Liver (tissue), 9 donors: ENCODE measurements around the gene TPRA1. TPM values are rescaled to one million over a fixed set of nuclear protein-coding genes. Genes with fewer than 3 reads are reported as not detected.
"Not testable (repeated sequence)": the region's sequence is repeated elsewhere in the genome, so short reads cannot be mapped to it uniquely, and the experiment has no call there.

Experiments
- DNase-seq: peaks from one replicate; pipeline ENCODE4 v3.0.0-alpha.2; 2017; ENCODE audit warnings: low spot score
- H3K27ac ChIP-seq, 2 donors: one replicate each; pipeline ENCODE4 v1.7.0; 2013; ENCODE audit warnings: inconsistent platforms in 2 of 2, low read length in 2 of 2, control low read depth in 1 of 2, low read depth in 1 of 2, mild to moderate bottlenecking in 1 of 2
- H3K27me3 ChIP-seq, 4 donors: one replicate each; pipeline versions ENCODE4 v1.6.1 to v1.7.0; 2013; ENCODE audit warnings: low read length in 3 of 4, inconsistent platforms in 1 of 4, mild to moderate bottlenecking in 1 of 4, moderate library complexity in 1 of 4; ENCODE audit not compliant: control insufficient read depth in 4 of 4, insufficient read depth in 4 of 4
- H3K36me3 ChIP-seq, 4 donors: one replicate each; pipeline versions ENCODE4 v1.6.1 to v1.7.0; 2013; ENCODE audit warnings: low read length in 3 of 4, mild to moderate bottlenecking in 3 of 4, low read depth in 1 of 4, moderate library complexity in 1 of 4; ENCODE audit not compliant: control insufficient read depth in 4 of 4, insufficient read depth in 3 of 4
- H3K4me1 ChIP-seq, 4 donors: one replicate each; pipeline versions ENCODE4 v1.6.1 to v1.7.0; 2013; ENCODE audit warnings: low read length in 3 of 4, mild to moderate bottlenecking in 3 of 4, moderate library complexity in 1 of 4; ENCODE audit not compliant: control insufficient read depth in 4 of 4, insufficient read depth in 4 of 4
- H3K4me3 ChIP-seq, 3 donors: one replicate each; pipeline versions ENCODE4 v1.6.1 to v1.7.0; 2013; ENCODE audit warnings: low read length in 3 of 3, control low read depth in 1 of 3, low read depth in 1 of 3, mild to moderate bottlenecking in 1 of 3
- H3K9ac ChIP-seq, 2 donors: one replicate each; pipeline ENCODE4 v1.7.0; 2013; ENCODE audit warnings: low read length in 2 of 2, mild to moderate bottlenecking in 2 of 2, moderate library complexity in 2 of 2, control low read depth in 1 of 2, low read depth in 1 of 2
- H3K9me3 ChIP-seq, 4 donors: one replicate each; pipeline versions ENCODE4 v1.6.1 to v1.7.0; 2013; ENCODE audit warnings: low read length in 3 of 4; ENCODE audit not compliant: control insufficient read depth in 4 of 4
- EGR1 ChIP-seq, 2 donors: IDR thresholded peaks; 2 replicates each; pipeline ENCODE4 v1.6.1; 2016 to 2018; ENCODE audit warnings: antibody characterized with exemption in 2 of 2, low read depth in 2 of 2
- FOXA1 ChIP-seq: IDR thresholded peaks from 2 replicates; pipeline ENCODE4 v1.6.1; 2016; ENCODE audit warnings: antibody characterized with exemption
- FOXA2 ChIP-seq: IDR thresholded peaks from 2 replicates; pipeline ENCODE4 v1.6.1; 2016; ENCODE audit warnings: antibody characterized with exemption
- HNF4A ChIP-seq, 2 donors: conservative IDR thresholded peaks; 2 replicates each; pipeline ENCODE4 v1.6.1; 2016; ENCODE audit warnings: antibody characterized with exemption in 2 of 2, mild to moderate bottlenecking in 2 of 2
- HNF4G ChIP-seq: IDR thresholded peaks from 2 replicates; pipeline ENCODE4 v1.6.1; 2016; ENCODE audit warnings: antibody characterized with exemption
- JUND ChIP-seq, 2 donors: IDR thresholded peaks; 2 replicates each; pipeline ENCODE4 v1.6.1; 2016; ENCODE audit warnings: antibody characterized with exemption in 2 of 2
- MAX ChIP-seq: IDR thresholded peaks from 2 replicates; pipeline ENCODE4 v1.6.1; 2016; ENCODE audit warnings: antibody characterized with exemption
- NR2F2 ChIP-seq: IDR thresholded peaks from 2 replicates; pipeline ENCODE4 v1.6.1; 2016; ENCODE audit warnings: antibody characterized with exemption
- RAD21 ChIP-seq, 2 donors: IDR thresholded peaks; 2 replicates each; pipeline ENCODE4 v1.6.1; 2016; ENCODE audit warnings: antibody characterized with exemption in 2 of 2, mild to moderate bottlenecking in 2 of 2
- RXRA ChIP-seq, 2 donors: IDR thresholded peaks; 2 replicates each; pipeline ENCODE4 v1.6.1; 2017 to 2018; ENCODE audit warnings: antibody characterized with exemption in 2 of 2, mild to moderate bottlenecking in 1 of 2
- SP1 ChIP-seq: IDR thresholded peaks from 2 replicates; pipeline ENCODE4 v1.6.1; 2018; ENCODE audit warnings: antibody characterized with exemption, mild to moderate bottlenecking
- TAF1 ChIP-seq: conservative IDR thresholded peaks from 2 replicates; pipeline ENCODE4 v1.6.1; 2016; ENCODE audit warnings: antibody characterized with exemption, mild to moderate bottlenecking
- YY1 ChIP-seq: IDR thresholded peaks from 2 replicates; pipeline ENCODE4 v1.6.1; 2016; ENCODE audit warnings: antibody characterized with exemption, mild to moderate bottlenecking
- ZBTB33 ChIP-seq: IDR thresholded peaks from 2 replicates; pipeline ENCODE4 v1.6.1; 2016; ENCODE audit warnings: antibody characterized with exemption
- WGBS: extraction: QIAGEN DNeasy Blood & Tissue Kit; methylation state at CpG from one replicate; pipeline ENCODE4 v1.1.7; 2013; 5-methylcytosine and 5-hydroxymethylcytosine counted together
- polyA plus RNA-seq, 2 donors: library from polyadenylated mRNA; stranded (reverse) in 1 of 2; unstranded in 1 of 2; fragments of 200-250 nt in 1 of 2; fragments of >200 nt in 1 of 2; fragmentation: Nextera tagmentation in 1 of 2; extraction: Ambion mirVana in 1 of 2; gene quantifications; one replicate each; pipeline versions ENCODE4 v1.2.1 to v1.2.3, GENCODE V29; 2013 to 2015
- total RNA-seq, 2 donors: library from RNA; depleted of rRNA; stranded (reverse); fragments of >200 nt; gene quantifications; one replicate each; pipeline ENCODE4 v1.2.3, GENCODE V29; 2014
- TF ChIP-seq, protein P1 (sequence below): IDR thresholded peaks from 2 replicates; pipeline ENCODE4 v1.6.1; 2016; ENCODE audit warnings: antibody characterized with exemption
- TF ChIP-seq, protein P2 (sequence below): fragments of 150-350 bp; IDR thresholded peaks from 2 replicates; pipeline ENCODE4 v1.5.1; 2017; ENCODE audit warnings: improper control_type of control experiment, low read depth, low read length; ENCODE audit not compliant: missing input control
- TF ChIP-seq, protein P3 (sequence below): IDR thresholded peaks from 2 replicates; pipeline ENCODE4 v1.6.1; 2016; ENCODE audit warnings: antibody characterized with exemption, mild to moderate bottlenecking
- donor health status: healthy.
- donor health status: healthy.
- donor health status: healthy.
- donor health status: healthy.
- donor health status: healthy.

Gene TPRA1
- total and polyA plus RNA-seq, 4 donors = 17.3 to 27.1 (median 21.3) TPM

DNA sequence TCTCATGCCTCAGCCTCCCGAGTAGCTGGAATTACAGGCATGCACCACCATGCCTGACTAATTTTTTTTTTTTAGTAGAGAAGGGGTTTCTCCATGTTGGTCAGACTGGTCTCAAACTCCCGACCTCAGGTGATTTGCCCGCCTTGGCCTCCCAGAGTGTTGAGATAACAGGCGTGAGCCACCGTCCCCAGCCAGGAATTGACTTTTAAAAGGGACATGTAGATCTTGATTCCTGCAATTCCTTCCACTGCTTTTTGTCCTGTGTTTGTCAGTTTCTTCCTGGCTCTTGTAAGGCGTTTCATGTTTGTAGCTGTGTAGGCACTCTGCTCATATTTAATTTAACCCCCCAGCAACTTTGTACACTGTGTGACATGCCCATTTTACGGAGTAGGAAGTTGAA is 15.0 kb upstream of the TPRA1 start:
- H3K9me3 ChIP-seq, H3K27me3 ChIP-seq, H3K36me3 ChIP-seq, H3K4me1 ChIP-seq, H3K4me3 ChIP-seq, H3K27ac ChIP-seq, DNase-seq, H3K9ac ChIP-seq: not testable (repeated sequence)
- 96% methylated on average over 7 of the region's 7 CpGs for WGBS

DNA sequence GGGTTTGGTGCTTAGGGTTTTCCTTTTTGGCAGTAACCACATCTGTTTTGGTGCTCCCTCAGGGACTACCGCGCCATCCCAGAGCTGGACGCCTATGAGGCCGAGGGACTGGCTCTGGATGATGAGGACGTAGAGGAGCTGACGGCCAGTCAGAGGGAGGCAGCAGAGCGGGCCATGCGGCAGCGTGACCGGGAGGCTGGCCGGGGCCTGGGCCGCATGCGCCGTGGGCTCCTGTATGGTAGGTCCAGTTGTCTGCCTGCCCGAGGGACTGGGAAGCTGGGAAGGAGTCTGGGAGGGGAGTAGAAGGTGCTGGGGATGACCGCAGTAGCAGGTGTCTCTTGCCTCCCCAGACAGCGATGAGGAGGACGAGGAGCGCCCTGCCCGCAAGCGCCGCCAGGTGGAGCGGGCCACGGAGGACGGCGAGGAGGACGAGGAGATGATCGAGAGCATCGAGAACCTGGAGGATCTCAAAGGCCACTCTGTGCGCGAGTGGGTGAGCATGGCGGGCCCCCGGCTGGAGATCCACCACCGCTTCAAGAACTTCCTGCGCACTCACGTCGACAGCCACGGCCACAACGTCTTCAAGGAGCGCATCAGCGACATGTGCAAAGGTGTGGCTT is 14.1 kb upstream of the TPRA1 start:
- Histone ChIP-seq H3K36me3 (peaks cover 0 to 4% (median 1%) of the 10 kb centered on the region in 4 donors), H3K9ac (no peak overlapping the region), H3K27ac (no peak overlapping the region), H3K9me3 (no peaks in the 10 kb centered on the region), H3K4me1 (no peaks in the 10 kb centered on the region), H3K27me3 (no peaks in the 10 kb centered on the region), H3K4me3 (no peak overlapping the region)
- WGBS = 95% methylated on average over 41 of the region's 41 CpGs
- no peak for TF ChIP-seq MAX
- TF ChIP-seq HNF4A (conservative IDR thresholded peaks at IDR 0.05) = no peak
- TF ChIP-seq, protein P1, sequence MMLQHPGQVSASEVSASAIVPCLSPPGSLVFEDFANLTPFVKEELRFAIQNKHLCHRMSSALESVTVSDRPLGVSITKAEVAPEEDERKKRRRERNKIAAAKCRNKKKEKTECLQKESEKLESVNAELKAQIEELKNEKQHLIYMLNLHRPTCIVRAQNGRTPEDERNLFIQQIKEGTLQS = no peak
- no peak for TF ChIP-seq EGR1 (IDR thresholded peaks at IDR 0.05; ENCODE audit: low read depth in 2 of 2)
- no peak for TF ChIP-seq TAF1
- no peak for TF ChIP-seq HNF4G
- TF ChIP-seq FOXA2 = no peak
- no peak for TF ChIP-seq FOXA1
- no peak for TF ChIP-seq SP1
- no peak for TF ChIP-seq ZBTB33
- no peak for TF ChIP-seq RAD21 (IDR thresholded peaks at IDR 0.05)
- no peak for DNase-seq

- Histone ChIP-seq H3K36me3 (peaks cover 0 to 4% (median 1%) of the 10 kb centered on the region in 4 donors), H3K4me1 (peaks cover 0 to under 1% (median under 1%) of the 10 kb centered on the region in 4 donors), H3K9ac (no peak overlapping the region), H3K9me3 (no peaks in the 10 kb centered on the region), H3K27ac (no peak overlapping the region), H3K4me3 (no peak overlapping the region), H3K27me3 (no peaks in the 10 kb centered on the region)
- no peak for TF ChIP-seq YY1
- TF ChIP-seq HNF4A (conservative IDR thresholded peaks at IDR 0.05) = no peak
- TF ChIP-seq HNF4G = no peak
- TF ChIP-seq FOXA2 = no peak
- no peak for TF ChIP-seq EGR1 (IDR thresholded peaks at IDR 0.05; ENCODE audit: low read depth in 2 of 2)
- no peak for TF ChIP-seq JUND (IDR thresholded peaks at IDR 0.05)
- TF ChIP-seq MAX = no peak
- TF ChIP-seq FOXA1 = no peak
- TF ChIP-seq RXRA (IDR thresholded peaks at IDR 0.05) = no peak
- TF ChIP-seq, protein P2, sequence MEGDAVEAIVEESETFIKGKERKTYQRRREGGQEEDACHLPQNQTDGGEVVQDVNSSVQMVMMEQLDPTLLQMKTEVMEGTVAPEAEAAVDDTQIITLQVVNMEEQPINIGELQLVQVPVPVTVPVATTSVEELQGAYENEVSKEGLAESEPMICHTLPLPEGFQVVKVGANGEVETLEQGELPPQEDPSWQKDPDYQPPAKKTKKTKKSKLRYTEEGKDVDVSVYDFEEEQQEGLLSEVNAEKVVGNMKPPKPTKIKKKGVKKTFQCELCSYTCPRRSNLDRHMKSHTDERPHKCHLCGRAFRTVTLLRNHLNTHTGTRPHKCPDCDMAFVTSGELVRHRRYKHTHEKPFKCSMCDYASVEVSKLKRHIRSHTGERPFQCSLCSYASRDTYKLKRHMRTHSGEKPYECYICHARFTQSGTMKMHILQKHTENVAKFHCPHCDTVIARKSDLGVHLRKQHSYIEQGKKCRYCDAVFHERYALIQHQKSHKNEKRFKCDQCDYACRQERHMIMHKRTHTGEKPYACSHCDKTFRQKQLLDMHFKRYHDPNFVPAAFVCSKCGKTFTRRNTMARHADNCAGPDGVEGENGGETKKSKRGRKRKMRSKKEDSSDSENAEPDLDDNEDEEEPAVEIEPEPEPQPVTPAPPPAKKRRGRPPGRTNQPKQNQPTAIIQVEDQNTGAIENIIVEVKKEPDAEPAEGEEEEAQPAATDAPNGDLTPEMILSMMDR = no peak
- no peak for TF ChIP-seq RAD21 (IDR thresholded peaks at IDR 0.05)
- TF ChIP-seq NR2F2 = no peak
- TF ChIP-seq, protein P3, sequence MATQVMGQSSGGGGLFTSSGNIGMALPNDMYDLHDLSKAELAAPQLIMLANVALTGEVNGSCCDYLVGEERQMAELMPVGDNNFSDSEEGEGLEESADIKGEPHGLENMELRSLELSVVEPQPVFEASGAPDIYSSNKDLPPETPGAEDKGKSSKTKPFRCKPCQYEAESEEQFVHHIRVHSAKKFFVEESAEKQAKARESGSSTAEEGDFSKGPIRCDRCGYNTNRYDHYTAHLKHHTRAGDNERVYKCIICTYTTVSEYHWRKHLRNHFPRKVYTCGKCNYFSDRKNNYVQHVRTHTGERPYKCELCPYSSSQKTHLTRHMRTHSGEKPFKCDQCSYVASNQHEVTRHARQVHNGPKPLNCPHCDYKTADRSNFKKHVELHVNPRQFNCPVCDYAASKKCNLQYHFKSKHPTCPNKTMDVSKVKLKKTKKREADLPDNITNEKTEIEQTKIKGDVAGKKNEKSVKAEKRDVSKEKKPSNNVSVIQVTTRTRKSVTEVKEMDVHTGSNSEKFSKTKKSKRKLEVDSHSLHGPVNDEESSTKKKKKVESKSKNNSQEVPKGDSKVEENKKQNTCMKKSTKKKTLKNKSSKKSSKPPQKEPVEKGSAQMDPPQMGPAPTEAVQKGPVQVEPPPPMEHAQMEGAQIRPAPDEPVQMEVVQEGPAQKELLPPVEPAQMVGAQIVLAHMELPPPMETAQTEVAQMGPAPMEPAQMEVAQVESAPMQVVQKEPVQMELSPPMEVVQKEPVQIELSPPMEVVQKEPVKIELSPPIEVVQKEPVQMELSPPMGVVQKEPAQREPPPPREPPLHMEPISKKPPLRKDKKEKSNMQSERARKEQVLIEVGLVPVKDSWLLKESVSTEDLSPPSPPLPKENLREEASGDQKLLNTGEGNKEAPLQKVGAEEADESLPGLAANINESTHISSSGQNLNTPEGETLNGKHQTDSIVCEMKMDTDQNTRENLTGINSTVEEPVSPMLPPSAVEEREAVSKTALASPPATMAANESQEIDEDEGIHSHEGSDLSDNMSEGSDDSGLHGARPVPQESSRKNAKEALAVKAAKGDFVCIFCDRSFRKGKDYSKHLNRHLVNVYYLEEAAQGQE = no peak
- TF ChIP-seq TAF1 = no peak
- no peak for DNase-seq
- 94% methylated on average over 7 of the region's 7 CpGs for WGBS
These were observed 13.5 kb upstream of the TPRA1 start for GRCh38 chr3:127604035-127604434.
